NCI-H146 treated with DMSO at 0.1 percent for 48 hours (cell line): ENCODE measurements around the gene C19orf44.
"Not testable (repeated sequence)": the region's sequence is repeated elsewhere in the genome, so short reads cannot be mapped to it uniquely, and the experiment has no call there.

Source experiments
- DNase-seq: peaks from one replicate; lab custom pipeline; 2025; ENCODE audit not compliant: unreplicated experiment; lab: John Stamatoyannopoulos, UW

C19orf44 gene

DNA sequence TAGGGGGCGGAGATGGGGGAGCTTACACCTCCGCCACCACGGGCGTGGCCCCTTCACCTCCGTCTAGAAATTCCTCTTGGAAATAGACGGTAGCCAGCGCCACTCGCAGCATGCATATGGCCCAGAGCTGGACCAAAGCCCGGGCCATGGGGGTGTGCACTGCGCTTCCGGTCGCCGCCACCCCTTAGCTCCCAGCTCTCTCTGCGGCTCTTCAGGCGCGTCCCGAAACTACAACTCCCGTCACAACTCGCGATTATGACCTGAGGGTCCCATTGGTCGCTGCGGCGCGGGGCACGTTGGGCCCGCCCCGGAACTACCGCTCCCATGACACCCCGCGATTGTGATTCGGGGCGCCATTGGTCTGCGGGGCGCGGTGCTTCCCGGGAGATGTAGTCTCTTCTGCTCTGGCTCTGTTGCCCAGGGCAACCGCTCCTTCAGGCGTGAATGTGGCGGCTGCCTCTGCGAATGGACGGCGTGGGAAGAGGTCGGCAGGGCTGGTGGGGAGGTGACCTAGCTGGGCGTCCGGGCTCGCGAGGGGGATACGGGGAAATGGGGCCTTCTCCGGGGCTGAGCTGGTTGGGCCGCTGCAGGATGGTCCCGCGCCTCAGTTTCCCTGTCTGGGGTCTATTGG, at the start of gene C19orf44, which contains the start of gene CALR3:
C19orf44 (plus strand) TSS at position 413 of the 631 bp plus-strand sequence. CDS start 4,399 bp downstream, outside the sequence.
CALR3 (minus strand) TSS at position 186 of the 631 bp plus-strand sequence; CDS start at position 148, 38 bp downstream.
- DNase-seq, result peak; percentile 88

DNA sequence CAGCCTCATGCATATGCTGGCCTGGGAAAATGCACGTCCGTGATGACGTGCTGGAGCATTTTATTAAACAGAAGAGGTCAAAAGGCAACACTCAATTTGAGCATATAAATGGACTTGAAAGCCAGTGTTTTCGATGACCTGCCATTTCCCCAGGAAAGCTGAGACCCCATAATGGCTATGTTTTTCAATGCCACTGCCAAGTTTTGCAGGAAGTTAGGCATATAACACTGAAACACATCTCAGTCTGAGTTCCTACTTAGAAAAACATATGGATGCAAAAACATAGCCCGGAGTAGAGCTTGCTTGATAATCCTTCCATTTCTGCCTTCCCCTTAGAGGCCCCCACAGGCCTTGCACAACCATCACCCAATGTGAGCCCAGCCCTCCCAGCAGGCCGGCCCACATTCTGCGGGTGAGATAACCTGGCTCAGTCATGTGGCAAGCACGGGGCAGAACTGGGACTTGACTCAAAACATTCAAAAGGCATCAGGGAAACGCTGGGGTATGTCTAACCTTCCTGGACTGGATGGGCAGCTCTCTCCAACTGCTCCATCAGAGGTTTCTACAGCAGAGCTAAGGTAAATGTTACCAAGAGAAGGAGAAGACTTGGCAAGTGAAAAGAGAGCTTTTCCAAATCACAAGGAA, 49.3 kb upstream of the C19orf44 start:
- no peak for DNase-seq

DNA sequence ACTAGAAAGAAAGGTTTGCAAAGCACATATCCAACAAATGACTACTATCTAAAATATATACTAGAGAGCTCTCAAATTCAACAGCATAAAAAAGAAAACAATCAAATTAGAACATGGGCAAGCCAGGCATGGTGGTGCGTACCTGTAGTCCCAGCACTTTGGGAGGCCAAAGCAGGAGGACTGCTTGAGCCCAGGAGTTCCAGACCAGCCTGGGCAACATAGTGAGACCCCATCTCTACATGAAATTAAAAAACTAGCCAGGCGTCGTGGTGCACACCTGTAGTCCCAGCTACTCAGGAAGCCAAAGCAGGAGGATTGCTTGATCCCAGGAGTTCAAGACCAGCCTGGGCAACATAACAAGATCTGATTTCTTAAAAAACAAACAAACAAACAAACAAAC, 47.3 kb upstream of the C19orf44 start:
- DNase-seq, result not testable (repeated sequence)

DNA sequence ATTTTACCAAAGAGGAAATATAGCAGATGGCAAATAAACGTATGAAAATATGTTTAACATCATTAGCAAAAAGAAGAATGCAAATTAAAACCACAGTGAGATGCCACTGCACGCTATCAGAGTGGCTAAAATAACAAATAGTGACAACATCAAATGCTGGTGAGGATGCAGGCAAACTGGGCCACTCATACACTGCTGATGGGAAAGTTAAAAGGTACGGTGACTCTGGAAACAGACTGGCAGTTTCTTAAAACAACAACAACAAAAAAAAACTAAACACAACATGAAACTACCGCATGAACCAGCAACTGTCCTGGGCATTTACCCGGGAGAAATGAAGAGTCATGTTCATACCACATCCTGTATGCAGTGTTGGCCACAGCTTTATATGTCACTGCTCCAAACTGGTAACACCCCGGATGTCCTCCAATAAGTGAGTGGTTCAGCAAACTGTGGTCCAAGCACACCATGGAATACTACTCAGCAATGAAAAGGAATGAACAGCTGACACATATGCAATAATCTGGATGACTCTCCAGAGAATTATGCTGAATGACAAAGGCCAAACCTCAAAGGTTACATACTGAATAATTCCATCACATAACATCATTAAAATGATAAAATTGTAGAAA, 46.7 kb upstream of the C19orf44 start:
- no peak for DNase-seq

DNA sequence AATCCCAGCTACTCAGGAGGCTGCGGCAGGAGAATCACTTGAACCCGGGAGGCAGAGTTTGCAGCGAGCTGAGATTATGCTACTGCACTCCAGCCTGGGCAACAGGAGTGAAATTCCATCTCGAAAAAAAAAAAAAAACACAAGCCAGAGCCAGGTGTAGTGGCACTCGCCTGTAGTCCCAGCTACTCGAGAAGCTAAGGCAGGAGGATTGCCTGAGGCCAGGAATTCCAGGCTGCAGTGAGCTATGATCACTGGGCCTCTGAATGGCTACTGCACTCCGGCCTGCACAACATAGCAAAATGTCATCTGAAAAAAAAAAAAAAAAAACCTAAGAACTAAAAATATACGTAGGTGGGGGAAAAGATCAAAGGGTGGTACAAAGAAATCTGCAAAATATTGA, 43.9 kb upstream of the C19orf44 start:
- DNase-seq, result no peak

DNA sequence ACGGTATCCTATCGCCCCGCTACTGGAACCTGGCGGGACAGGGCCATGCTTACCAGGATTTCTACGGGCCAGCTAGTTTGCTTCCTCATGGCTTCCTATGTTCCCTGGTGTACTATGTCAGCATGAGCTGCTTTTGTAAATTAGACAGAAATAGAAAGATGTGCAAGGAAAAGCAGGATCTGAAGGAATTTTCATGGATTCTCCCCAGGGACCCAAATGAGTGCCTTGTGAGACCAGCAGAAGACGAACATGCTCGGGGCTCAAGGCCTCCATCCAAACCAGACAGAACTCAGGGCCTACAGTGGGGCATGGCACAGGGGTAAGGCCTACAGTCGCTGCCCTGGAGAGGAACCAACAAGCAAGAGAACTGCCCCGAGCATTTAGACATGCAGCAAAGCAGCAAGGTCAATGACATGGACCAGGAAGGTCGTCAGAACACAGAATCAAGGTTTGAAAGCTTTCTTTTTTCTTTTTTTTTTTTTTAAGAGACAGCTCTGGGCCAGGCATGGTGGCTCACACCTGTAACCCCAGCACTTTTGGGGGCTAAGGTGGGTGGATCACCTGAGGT, 41.8 kb upstream of the C19orf44 start:
- DNase-seq, result no peak

DNA sequence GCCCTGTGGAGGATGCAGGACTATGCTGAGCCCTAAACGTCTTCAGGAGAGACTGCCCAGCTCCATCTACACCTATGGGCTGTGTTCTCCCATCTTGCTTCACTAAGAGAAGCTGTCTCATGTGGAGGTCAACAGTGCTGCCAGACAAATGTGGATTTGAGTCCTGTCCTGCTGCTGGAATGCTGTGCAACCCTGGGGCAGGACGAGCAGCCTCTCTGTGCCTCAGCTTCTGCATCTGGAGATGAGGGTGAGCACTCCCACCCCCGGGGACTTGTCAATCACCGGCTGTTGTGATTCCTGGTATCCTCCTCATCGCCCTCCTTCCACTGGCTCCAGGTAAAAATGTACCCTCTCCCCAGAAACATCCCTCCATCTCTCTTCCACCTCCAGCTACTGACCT, 40.7 kb upstream of the C19orf44 start:
- DNase-seq, result no peak

DNA sequence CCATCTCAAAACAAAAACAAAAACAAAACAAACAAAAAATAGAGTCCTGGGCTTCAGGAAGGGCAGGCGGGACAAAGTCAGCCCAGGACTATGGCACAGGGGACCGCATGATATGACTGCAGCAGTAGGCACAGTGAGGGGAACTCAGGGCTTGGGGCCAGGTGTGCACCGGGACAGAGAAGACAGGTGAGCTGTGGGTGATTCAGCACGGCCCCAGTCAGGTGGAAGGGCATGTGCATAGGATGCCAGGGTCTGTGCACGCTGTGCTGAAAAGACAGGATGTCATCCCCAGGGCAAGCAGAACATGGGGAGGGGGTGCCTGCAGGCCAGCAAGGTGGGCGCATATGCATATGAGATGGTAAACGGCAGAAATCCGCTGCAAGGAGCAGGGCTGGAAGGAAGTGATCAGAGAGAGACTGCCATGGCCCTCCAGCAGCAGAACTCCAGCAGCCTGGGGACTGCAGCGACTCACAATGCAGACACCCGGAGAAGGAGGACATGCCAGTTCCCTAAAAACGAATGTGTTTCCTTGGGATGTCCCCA, 39.5 kb upstream of the C19orf44 start:
- no peak for DNase-seq

DNA sequence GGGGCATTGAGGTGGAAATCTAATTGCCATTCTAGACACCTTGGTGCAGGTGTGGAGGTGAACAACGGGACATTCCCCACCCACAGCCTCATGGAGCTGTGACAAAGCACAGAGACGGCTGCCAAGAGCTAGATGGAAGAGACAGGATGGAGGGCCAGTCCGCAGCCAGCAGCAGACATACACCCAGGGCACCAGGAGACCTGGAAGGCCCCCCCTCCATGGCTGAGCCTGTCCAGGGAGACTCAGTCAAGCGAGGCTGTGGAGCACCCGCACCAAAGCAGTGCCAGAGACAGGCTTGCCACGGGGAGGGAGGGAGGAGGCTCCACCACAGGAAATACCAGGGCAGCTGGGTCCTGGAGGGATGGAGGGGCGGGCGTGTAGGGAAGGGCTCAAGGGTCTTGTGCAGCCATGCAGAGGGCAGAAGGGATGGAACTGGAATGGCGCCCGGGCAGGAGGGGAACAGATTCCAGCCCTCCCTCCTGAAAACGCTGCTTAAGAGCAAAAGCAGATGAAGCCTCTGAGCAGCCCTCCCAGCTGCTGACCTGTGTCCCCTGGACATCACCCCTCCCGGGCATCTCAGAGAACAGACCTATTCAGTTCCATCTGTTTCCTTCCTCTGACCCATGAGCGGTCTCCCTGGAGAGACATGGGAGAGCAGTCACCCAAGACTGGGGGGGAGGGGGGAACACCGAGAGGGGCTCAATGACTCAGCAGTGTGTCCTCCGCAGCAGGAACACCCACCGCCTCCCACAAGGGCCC, 38.8 kb upstream of the C19orf44 start:
- no peak for DNase-seq

DNA sequence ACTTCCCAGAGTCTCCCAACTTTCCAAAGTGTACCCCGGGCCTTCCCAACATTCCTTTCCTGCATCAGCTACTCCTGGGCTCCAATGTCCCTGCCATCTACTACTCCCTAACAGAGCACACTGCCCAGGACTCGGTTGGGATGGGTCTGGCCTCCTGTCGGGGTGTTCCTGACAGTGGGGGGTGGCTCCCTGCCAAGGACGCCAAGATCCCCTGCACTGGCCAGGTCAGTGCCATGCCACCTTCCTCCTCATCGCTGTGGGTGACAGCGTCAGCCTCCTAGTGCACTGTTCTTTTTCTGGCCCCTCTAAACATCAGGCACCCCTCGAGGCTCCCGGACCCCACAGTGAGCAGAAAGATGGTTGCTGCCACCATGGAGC, 38.3 kb upstream of the C19orf44 start:
- DNase-seq, result no peak

DNA sequence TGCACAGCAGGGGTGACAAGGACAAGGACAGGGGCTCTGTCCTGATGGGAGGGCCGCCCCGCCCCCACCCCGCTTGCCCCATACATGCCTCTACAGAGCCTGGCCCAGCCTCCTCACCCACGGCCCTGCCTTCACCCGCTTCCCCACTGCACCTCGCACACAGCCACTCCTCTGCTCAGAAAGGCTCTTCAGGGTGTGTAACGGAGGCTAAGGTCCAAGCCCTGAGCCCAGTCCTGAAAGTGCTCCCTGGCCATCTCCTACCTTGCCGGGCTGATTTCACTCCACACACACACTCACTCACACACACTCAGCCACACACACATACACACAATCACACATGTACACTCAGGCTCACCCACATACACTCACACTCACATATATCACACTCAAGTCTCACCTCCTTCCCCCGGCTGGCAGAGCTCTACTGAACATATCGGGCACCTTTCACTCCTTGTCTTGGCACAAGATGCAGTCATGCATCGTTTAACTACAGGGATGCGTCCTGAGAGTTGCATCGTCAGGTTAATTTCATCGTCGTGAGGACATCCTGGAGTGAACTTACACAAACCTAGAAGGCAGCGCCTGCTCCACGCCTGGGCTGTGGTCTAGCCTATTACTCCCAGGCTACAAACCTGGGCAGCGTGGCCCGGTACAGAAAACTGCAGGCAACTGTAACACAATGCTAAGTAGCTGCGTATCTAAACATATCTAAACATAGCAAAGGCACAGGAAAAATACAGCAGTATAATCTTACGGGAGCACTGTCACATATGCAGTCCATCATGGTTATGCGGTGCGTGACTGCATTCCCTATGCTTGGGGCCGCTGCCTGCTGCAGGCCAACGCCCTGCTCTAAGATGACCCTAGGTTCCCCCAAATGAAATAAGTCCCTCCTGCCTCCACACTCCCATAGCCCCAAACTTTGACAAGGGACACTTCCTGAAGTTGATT, 37.5 kb upstream of the C19orf44 start:
- DNase-seq, result no peak

DNA sequence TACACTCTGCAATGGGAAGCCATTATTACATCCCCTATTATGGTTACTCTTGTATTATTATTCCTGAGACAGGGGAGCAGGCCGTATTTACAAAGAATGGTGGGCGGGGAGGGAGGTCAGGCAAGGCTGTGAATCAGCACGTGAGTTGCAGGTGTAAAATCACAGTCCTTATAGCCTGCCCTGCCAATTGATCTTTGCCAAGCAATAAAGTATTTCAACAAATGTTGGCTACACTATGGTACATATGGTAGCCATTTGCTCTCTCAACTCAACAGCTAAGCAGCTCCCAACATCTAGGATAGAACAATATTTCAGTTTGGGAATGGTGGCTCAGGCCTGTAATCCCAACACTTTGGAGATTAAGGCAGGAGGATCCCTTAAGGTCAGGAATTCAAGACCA, 36.5 kb upstream of the C19orf44 start:
- no peak for DNase-seq

DNA sequence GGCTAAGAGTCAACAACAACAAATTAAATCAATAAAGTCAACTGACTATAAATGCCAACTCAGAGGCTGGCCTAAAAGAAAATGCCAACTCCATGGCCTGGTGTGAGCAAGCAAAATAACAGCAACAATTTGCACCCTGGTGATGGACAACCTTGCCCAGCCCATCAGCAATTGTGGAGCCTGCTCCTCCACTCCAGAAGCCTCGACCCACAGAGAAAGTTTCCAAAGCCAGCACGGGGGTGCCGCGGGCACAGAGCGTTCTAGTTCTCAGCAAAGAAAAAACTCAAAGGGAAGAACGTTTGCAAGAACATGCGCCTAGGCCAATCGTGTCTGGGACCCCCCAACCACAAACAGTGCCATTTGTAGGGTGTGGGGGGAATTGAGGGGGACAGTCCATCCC, 35.7 kb upstream of the C19orf44 start:
- DNase-seq, result no peak

DNA sequence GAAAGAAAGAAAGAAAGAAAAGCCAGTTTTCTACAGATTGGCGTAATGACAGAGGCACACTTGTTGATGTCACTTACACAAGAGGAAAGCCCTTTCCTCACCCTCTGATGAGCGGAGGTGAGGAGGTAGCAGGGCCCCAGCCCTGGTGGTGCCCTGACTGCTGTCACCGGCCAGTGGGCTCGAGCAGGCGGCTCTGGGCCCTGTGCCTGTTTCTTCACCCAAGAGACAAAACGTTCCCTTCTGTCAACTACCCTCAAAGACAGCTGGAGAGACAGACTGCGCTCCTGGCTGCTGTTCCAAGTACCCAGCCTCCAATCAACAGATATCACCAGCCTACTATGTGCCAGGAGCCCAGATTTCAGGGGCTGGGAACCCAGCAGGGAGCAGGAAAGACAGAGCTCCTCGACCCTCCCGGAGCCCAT, 34.6 kb upstream of the C19orf44 start:
- DNase-seq, result no peak

DNA sequence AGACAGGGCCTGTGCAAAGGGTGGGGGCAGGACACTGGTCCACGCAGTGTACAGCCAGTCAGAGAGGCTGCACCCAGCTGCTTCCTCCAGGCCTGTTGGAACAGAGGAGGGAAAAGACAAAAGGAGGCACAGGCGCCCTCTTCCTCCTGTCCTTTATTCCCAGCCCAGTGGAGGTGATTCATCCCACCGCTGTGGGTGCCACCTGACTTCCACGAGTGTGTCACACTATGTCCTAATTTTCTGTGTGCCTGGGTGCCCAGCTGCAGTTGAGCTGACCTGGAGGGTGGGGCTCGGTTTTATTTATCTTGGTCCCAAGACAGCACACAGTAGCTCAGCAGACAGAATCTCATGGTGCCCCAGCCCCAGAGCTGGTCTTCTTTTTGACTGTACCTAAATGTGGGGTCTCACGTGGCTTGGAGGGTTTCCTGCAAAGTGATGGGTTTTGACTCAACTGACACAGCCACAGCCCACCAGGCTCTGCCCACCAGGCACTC, 33.4 kb upstream of the C19orf44 start:
- DNase-seq, result no peak

DNA sequence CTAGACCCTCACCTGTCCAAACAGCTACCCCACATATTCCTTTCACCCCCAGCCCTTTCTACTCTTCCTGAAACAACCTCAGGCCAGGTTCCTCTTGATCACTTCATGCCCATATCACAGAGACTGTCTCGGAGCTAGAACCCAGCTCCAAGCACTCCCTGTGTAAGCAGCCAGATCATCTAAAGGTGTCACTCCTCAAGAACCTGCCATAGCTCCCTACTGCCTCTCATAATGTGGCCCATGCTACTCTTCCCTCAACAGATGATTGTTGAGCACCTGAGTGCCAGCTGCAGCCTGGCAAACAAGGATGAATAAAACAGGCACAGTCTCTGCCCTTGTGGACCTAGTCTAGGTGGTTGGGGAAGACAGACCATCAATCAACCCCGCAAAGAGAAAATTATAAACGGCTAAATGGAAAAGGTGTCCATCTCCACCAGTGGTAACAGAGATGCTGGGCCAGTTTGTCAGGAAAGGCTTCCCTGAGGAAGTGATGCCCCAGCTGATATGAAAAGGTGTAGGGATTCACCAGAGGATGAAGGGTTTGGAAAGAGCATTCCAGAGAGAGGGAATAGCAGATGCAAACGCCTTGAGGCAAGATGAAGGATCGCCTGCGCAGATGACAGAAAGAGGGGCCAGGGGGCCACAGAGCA, 32.7 kb upstream of the C19orf44 start:
- no peak for DNase-seq

DNA sequence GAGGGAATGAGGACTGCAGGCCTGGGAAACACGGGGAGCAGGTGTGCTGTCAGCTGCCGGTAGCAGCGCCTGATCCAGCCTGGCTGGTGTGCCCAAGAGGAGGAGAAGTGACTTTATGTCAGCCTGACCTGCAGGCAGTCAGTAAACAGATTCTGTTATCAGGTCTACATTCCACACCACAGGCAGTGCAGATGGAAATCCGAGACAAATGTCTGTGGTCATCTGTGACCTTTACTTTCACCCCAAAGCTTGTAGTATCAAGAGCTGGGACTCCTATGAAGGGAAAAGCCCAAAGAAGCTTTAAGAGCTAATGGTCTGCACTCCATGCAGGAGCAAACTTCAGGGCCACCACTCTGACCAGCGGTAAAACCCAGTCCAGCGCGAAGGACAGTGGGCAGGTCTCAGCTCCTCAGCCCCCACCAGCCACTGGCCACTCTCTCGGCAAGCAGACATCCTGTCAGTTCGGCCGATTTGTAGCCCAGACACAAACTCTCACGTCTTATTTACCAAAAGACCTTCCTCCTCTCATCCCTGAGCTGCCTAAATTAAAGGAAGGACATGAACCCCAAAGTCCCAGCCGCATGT, 32.1 kb upstream of the C19orf44 start:
- DNase-seq, result no peak

DNA sequence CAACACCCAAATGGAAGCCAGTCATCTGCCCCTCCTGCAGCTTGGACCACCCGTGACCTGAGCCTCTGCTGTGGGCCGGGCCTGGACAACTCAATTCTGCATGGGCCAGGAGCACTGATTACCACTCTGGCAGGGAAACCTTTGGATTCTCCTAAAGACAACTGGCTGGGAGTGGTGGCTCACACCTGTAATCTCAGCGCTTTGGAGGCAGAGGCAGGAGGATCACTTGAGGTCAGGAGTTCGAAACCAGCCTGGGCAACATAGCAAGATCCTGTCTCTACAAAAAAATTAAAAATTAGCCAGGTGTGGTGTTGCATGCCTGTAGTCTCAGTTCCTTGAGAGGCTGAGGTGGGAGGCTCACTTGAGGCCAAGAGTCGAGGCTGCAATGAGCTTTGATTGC, 31.0 kb upstream of the C19orf44 start:
- DNase-seq, result no peak
